Neural progenitor cell (in vitro differentiated cells): Measurements from ENCODE around the gene PTRH2. TPM values are rescaled to one million over a fixed set of nuclear protein-coding genes. Genes with fewer than 3 reads are reported as not detected.

Source experiments
- DNase-seq: peaks from one replicate; pipeline ENCODE4 v3.0.0-alpha.2; 2016; ENCODE audit warnings: low spot score
- H2AFZ ChIP-seq: fragments of 200-600 bp; sonication (generic); replicated peaks from 2 replicates; pipeline ENCODE4 v1.6.1; 2016; ENCODE audit warnings: antibody characterized with exemption
- H3F3A ChIP-seq: fragments of 200-600 bp; sonication (generic); 2 replicates; pipeline ENCODE4 v1.6.1; 2016; ENCODE audit warnings: antibody characterized with exemption, low read depth
- H3K27ac ChIP-seq: fragments of 200-600 bp; sonication (generic); 2 replicates; pipeline ENCODE4 v1.5.1; 2016; ENCODE audit warnings: mild to moderate bottlenecking
- H3K27me3 ChIP-seq: fragments of 200-600 bp; sonication (generic); 2 replicates; pipeline ENCODE4 v1.6.1; 2016; ENCODE audit warnings: mild to moderate bottlenecking, moderate library complexity
- H3K36me3 ChIP-seq: fragments of 200-600 bp; sonication (generic); 2 replicates; pipeline ENCODE4 v1.5.1; 2016
- H3K4me1 ChIP-seq: fragments of 200-600 bp; sonication (generic); 2 replicates; pipeline ENCODE4 v1.6.1; 2016; ENCODE audit warnings: mixed run types
- H3K4me2 ChIP-seq: fragments of 200-600 bp; sonication (generic); 2 replicates; pipeline ENCODE4 v1.6.1; 2016
- H3K4me3 ChIP-seq: fragments of 200-600 bp; sonication (generic); 2 replicates; pipeline ENCODE4 v1.5.1; 2016
- H3K79me2 ChIP-seq: fragments of 200-600 bp; sonication (generic); 2 replicates; pipeline ENCODE4 v1.6.1; 2016; ENCODE audit warnings: low read depth
- H3K9ac ChIP-seq: fragments of 200-600 bp; sonication (generic); 2 replicates; pipeline ENCODE4 v1.6.1; 2016
- H3K9me3 ChIP-seq: fragments of 200-600 bp; sonication (generic); 2 replicates; pipeline ENCODE4 v1.5.1; 2016; ENCODE audit warnings: low read depth
- H4K20me1 ChIP-seq: fragments of 200-600 bp; sonication (generic); 2 replicates; pipeline ENCODE4 v1.6.1; 2016; ENCODE audit warnings: low read depth
- H3K27ac Mint-ChIP-seq: 3 replicates; pipeline ENCODE4 v1.8.0; 2021; ENCODE audit warnings: mixed read lengths
- H3K27me3 Mint-ChIP-seq: 2 replicates; pipeline ENCODE4 v1.8.0; 2022; ENCODE audit warnings: low read depth, mild to moderate bottlenecking, inconsistent platforms, moderate library complexity, mixed read lengths; ENCODE audit not compliant: insufficient read depth
- H3K36me3 Mint-ChIP-seq: 3 replicates; pipeline ENCODE4 v1.8.0; 2021; ENCODE audit warnings: mixed read lengths
- H3K4me1 Mint-ChIP-seq: 3 replicates; pipeline ENCODE4 v1.8.0; 2021; ENCODE audit warnings: mixed read lengths
- H3K4me3 Mint-ChIP-seq: 3 replicates; pipeline ENCODE4 v1.8.0; 2021; ENCODE audit warnings: mild to moderate bottlenecking, moderate library complexity, mixed read lengths
- H3K9me3 Mint-ChIP-seq: 3 replicates; pipeline ENCODE4 v1.8.0; 2020; ENCODE audit warnings: mixed read lengths
- CTCF ChIP-seq: fragments of 200-600 bp; sonication (generic); IDR thresholded peaks from 2 replicates; pipeline ENCODE4 v1.5.1; 2017; ENCODE audit warnings: antibody characterized with exemption, mild to moderate bottlenecking
- EZH2 ChIP-seq: fragments of 200-600 bp; sonication (generic); IDR thresholded peaks from 2 replicates; pipeline ENCODE4 v1.6.1; 2017; ENCODE audit warnings: antibody characterized with exemption, mild to moderate bottlenecking, moderate library complexity
- EZH2phosphoT487 ChIP-seq: fragments of 200-600 bp; sonication (generic); IDR thresholded peaks from 2 replicates; pipeline ENCODE4 v1.6.1; 2017; ENCODE audit warnings: antibody characterized with exemption
- total RNA-seq: library from RNA; depleted of rRNA; stranded (reverse); fragments of >200 nt; gene quantifications from 2 replicates; pipeline ENCODE4 v1.2.3, GENCODE V29; 2015; ENCODE audit warnings: low replicate concordance

Gene PTRH2
- total RNA-seq, 1 donor from 2014 or later = 17.6 TPM

GRCh38 chr17:59676716-59677115 lies 30.5 kb downstream of the PTRH2 start:
- H3K9me3 Mint-ChIP-seq = no peaks in the 10 kb centered on the region
- H3K4me2 ChIP-seq = no peak overlapping the region
- H3K27me3 ChIP-seq = no peaks in the 10 kb centered on the region
- H3K9ac ChIP-seq = no peak overlapping the region
- peaks cover 14% of the 10 kb centered on the region for H3F3A ChIP-seq
- no peak overlapping the region for H3K4me3 Mint-ChIP-seq
- no peak overlapping the region for H3K27ac Mint-ChIP-seq
- no peak overlapping the region for H3K4me3 ChIP-seq
- peaks cover 17% of the 10 kb centered on the region for H3K36me3 Mint-ChIP-seq
- TF ChIP-seq EZH2 = no peak
- no peak for TF ChIP-seq CTCF
- no peak for TF ChIP-seq EZH2phosphoT487
- H3K79me2 ChIP-seq = no peaks in the 10 kb centered on the region
- H3K4me1 ChIP-seq = no peaks in the 10 kb centered on the region
- no peak for DNase-seq
- H2AFZ ChIP-seq = no peak overlapping the region
- H3K27me3 Mint-ChIP-seq = no peaks in the 10 kb centered on the region
- H3K9me3 ChIP-seq = no peaks in the 10 kb centered on the region
- peaks cover 18% of the 10 kb centered on the region for H3K36me3 ChIP-seq
- H4K20me1 ChIP-seq = no peaks in the 10 kb centered on the region
- H3K27ac ChIP-seq = no peak overlapping the region
- no peaks in the 10 kb centered on the region for H3K4me1 Mint-ChIP-seq

- H3K9me3 Mint-ChIP-seq = no peaks in the 10 kb centered on the region
- H3K4me3 Mint-ChIP-seq = no peak overlapping the region
- no peaks in the 10 kb centered on the region for H3K4me1 Mint-ChIP-seq
- no peaks in the 10 kb centered on the region for H4K20me1 ChIP-seq
- H3K27me3 ChIP-seq = no peaks in the 10 kb centered on the region
- H3K9ac ChIP-seq = no peak overlapping the region
- H3K4me1 ChIP-seq = no peaks in the 10 kb centered on the region
- peaks cover 17% of the 10 kb centered on the region for H3K36me3 ChIP-seq
- H3K27me3 Mint-ChIP-seq = no peaks in the 10 kb centered on the region
- H3K36me3 Mint-ChIP-seq = peaks cover 13% of the 10 kb centered on the region
- DNase-seq = no peak
- no peak overlapping the region for H3K27ac Mint-ChIP-seq
- no peaks in the 10 kb centered on the region for H3K9me3 ChIP-seq
- H3K27ac ChIP-seq = no peak overlapping the region
- H2AFZ ChIP-seq = no peak overlapping the region
- H3K4me3 ChIP-seq = no peak overlapping the region
- peaks cover 8% of the 10 kb centered on the region for H3F3A ChIP-seq
- no peaks in the 10 kb centered on the region for H3K79me2 ChIP-seq
- TF ChIP-seq CTCF (no peak), EZH2phosphoT487 (no peak), EZH2 (no peak)
- no peak overlapping the region for H3K4me2 ChIP-seq
Observed at GRCh38 chr17:59675231-59675630, 32.0 kb downstream of the PTRH2 start.

- DNase-seq = no peak
- H3K36me3 Mint-ChIP-seq = peaks cover 5% of the 10 kb centered on the region
- Histone ChIP-seq H4K20me1 (no peaks in the 10 kb centered on the region), H3F3A (peaks cover 4% of the 10 kb centered on the region), H2AFZ (no peak overlapping the region), H3K27me3 (no peaks in the 10 kb centered on the region), H3K36me3 (peaks cover 22% of the 10 kb centered on the region), H3K4me3 (no peak overlapping the region), H3K9me3 (no peaks in the 10 kb centered on the region), H3K27ac (no peak overlapping the region), H3K4me1 (no peaks in the 10 kb centered on the region), H3K79me2 (no peaks in the 10 kb centered on the region), H3K9ac (no peak overlapping the region), H3K4me2 (no peak overlapping the region)
- H3K9me3 Mint-ChIP-seq = no peaks in the 10 kb centered on the region
- TF ChIP-seq EZH2phosphoT487 = no peak
- TF ChIP-seq EZH2 = no peak
- no peak for TF ChIP-seq CTCF
- H3K4me3 Mint-ChIP-seq = no peak overlapping the region
- no peaks in the 10 kb centered on the region for H3K27me3 Mint-ChIP-seq
- no peaks in the 10 kb centered on the region for H3K4me1 Mint-ChIP-seq
- H3K27ac Mint-ChIP-seq = no peak overlapping the region
Observed at GRCh38 chr17:59671386-59671785, 35.8 kb downstream of the PTRH2 start.

GRCh38 chr17:59669944-59670343 lies 37.3 kb downstream of the PTRH2 start:
- Histone ChIP-seq H3F3A (peaks cover 4% of the 10 kb centered on the region), H3K27ac (no peak overlapping the region), H3K4me2 (no peak overlapping the region), H3K27me3 (no peaks in the 10 kb centered on the region), H3K9me3 (no peaks in the 10 kb centered on the region), H4K20me1 (no peaks in the 10 kb centered on the region), H3K79me2 (no peaks in the 10 kb centered on the region), H3K36me3 (peaks cover 23% of the 10 kb centered on the region), H2AFZ (no peak overlapping the region), H3K4me1 (no peaks in the 10 kb centered on the region), H3K4me3 (no peak overlapping the region), H3K9ac (no peak overlapping the region)
- TF ChIP-seq EZH2 (no peak), EZH2phosphoT487 (no peak), CTCF (no peak)
- Mint-ChIP-seq H3K27ac (no peak overlapping the region), H3K4me3 (no peak overlapping the region), H3K9me3 (no peaks in the 10 kb centered on the region), H3K4me1 (no peaks in the 10 kb centered on the region), H3K36me3 (peaks cover 6% of the 10 kb centered on the region), H3K27me3 (no peaks in the 10 kb centered on the region)
- DNase-seq = no peak
